GM23338 (cell line): ENCODE results near the gene OR52W1.

ENCODE experiments used
- CTCF ChIP-seq, 2 experiments: fragments of 200-600 bp in 1 of 2; sonication (generic) in 1 of 2; conservative IDR thresholded peaks; 2 replicates each; pipeline versions ENCODE4 v1.5.1 to v1.6.1; 2016 to 2017; ENCODE audit warnings: antibody characterized with exemption in 2 of 2, low read depth in 2 of 2, mild to moderate bottlenecking in 2 of 2, moderate library complexity in 1 of 2
- EZH2 ChIP-seq: fragments of 200-600 bp; sonication (generic); IDR thresholded peaks from one replicate; pipeline ENCODE4 v1.8.0; 2017; ENCODE audit warnings: antibody characterized with exemption, mild to moderate bottlenecking, low read depth; ENCODE audit not compliant: unreplicated experiment
- POLR2AphosphoS5 ChIP-seq: IDR thresholded peaks from 2 replicates; pipeline ENCODE4 v1.6.1; 2016; ENCODE audit warnings: antibody characterized with exemption, low read depth

- TF ChIP-seq EZH2 (no peak), CTCF (conservative IDR thresholded peaks at IDR 0.05; ENCODE audit: low read depth in 2 of 2) (no peak), POLR2AphosphoS5 (no peak)
Observed at GRCh38 chr11:6240139-6240538, 41.1 kb downstream of the OR52W1 start.
